ENCODE data around the gene PSAPL1.

The PSAPL1 gene, protein sequence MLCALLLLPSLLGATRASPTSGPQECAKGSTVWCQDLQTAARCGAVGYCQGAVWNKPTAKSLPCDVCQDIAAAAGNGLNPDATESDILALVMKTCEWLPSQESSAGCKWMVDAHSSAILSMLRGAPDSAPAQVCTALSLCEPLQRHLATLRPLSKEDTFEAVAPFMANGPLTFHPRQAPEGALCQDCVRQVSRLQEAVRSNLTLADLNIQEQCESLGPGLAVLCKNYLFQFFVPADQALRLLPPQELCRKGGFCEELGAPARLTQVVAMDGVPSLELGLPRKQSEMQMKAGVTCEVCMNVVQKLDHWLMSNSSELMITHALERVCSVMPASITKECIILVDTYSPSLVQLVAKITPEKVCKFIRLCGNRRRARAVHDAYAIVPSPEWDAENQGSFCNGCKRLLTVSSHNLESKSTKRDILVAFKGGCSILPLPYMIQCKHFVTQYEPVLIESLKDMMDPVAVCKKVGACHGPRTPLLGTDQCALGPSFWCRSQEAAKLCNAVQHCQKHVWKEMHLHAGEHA

GRCh38 chr4:7434766-7435150 lies at the start of gene PSAPL1:
Gene PSAPL1 (minus strand): TSS chr4:7434930. CDS start chr4:7434879, 51 bp downstream.
- DNase-seq = no peak

- no peak for DNase-seq
These were observed 46.5 kb upstream of the PSAPL1 start for GRCh38 chr4:7481227-7481626.

DNA sequence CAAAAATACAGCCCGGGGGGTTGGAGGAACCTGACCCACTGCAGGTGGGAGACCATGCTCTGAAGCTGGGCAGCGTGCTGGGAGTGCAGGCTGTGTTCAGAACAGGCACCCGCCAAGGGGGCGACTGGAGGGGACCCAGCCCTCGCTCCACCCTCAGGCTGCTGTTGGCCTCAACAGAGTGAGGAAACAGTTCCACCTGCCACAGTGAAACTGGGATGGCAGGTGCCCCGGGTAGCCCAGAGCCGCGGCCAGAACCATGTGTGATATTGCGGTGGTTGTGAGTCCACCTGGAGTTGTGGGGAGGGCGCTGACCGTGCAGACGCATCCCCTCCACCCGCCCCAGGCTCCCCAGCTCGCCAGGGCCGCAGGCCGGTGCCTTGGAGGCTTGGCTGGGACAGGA lies 45.7 kb upstream of the PSAPL1 start:
- DNase-seq = no peak

DNA sequence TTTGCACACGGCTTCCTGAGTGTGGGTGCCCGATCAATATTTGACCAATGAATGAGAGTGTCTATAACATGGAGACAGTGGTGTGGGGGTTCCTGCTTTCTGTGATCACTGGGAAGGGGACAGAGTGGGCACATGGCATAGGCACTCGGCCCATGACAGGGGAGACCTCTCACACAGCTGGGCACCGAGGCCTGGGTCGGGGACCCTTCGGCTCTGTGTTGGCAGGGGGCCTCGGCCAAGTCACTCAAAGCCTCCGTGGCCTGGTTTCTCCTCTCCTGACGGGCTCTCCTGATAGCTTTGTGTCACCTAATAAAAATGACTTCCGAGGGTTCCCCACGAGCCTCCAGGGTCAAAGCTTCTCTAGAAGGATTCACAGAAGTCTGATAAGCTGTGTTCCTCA lies 43.9 kb upstream of the PSAPL1 start:
- no peak for DNase-seq

GRCh38 chr4:7477695-7478094 lies 43.0 kb upstream of the PSAPL1 start:
- DNase-seq = no peak

DNA sequence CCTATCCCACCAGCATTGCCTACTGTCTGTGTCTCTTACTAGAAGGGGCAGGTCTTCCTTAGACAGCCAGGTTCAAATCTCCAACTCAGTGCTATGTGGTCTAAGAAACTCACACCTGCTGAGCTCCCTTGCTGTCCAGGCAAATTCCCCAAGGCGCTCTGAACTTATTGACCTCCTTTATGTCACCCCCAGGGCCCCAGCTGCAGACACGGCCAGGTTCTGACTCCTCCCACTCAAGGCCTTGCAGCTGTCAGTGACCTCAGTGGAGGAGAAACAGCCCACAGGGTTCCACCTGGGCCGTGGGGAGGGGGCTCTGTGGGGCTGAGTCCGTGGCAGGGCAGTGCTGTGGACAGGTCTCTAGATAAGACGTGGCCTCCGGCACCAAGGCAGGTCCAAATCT lies 42.1 kb upstream of the PSAPL1 start:
- no peak for DNase-seq

DNA sequence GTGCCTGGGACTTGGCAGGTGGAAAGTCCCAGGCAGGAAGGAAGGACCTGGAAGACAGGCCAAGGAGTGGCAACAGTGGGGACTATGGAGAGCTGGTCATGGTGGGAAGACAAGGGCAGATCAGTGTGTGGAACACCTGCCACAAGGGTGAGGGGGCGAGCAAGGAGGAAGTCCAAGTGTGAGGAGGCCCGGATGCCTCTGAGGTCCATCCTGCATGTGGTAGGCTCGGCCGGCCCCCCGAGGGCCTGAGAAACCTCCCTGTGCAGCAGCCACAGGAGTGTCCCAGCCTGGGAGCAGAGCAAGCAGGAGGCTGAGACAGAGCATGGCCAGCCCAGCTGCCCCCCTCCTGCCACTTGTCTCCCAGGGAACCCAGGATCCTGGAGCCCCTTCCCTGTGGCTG lies 40.5 kb upstream of the PSAPL1 start:
- no peak for DNase-seq

DNA sequence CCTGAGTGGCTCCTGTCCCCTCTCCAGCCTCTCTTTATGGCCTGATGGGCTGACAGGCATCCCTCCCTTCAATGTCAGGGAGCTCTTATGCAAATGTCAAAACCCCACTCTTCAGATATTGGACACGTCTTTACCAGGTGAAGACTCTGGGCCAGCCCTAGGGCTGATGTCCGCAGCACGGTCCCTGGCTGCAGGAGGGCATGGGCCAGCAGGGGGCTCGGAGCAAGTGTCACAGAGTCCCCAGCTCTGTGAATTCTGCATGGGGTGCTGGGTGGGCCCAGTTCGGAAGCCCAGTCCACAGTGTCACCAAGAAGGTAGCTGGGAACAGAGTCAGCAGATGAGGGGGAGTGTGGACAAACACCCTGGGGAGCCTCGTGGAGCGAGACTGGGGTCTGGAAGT lies 39.6 kb upstream of the PSAPL1 start:
- DNase-seq = no peak

- no peak for DNase-seq
These were observed 38.4 kb upstream of the PSAPL1 start for GRCh38 chr4:7473081-7473480.

- no peak for DNase-seq
These were observed 37.8 kb upstream of the PSAPL1 start for GRCh38 chr4:7472442-7473013.

GRCh38 chr4:7470522-7471128 lies 35.9 kb upstream of the PSAPL1 start:
- DNase-seq = no peak

DNA sequence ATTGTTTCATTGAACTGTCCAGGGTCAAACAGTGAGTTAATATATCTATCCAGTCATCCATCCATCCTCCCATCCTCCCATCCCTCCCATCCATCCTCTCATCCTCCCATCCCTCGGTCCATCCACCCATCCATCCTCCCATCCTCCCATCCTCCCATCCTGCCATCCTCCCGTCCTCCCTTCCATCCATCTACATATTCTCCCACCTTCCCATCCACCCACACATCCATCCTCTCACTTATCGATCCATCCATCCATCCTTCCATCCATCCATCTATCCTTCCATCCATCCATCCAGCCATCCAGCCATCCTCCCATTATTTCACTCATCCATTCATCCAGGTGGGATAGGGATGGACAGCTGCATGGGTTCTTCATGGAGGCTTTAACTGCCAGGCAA lies 35.4 kb upstream of the PSAPL1 start:
- DNase-seq = no peak

DNA sequence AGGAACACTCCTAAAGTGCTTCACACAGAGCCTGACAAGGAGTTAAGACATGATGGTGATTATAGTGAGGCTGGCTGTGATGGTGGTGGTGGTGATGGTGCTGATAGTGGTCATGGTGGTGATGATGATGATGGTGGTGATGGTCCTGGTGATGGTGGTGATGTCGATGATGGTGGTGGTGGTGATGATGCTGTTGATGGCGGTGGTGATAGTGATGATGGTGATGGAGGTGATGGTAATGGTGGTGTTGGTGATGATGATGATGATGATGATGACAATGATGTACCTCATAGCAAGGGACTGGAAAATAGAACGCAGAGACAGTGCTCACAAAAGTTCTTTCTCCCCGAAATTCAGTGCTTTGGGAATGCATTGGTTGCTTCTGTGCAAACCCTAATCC lies 34.3 kb upstream of the PSAPL1 start:
- DNase-seq = no peak

DNA sequence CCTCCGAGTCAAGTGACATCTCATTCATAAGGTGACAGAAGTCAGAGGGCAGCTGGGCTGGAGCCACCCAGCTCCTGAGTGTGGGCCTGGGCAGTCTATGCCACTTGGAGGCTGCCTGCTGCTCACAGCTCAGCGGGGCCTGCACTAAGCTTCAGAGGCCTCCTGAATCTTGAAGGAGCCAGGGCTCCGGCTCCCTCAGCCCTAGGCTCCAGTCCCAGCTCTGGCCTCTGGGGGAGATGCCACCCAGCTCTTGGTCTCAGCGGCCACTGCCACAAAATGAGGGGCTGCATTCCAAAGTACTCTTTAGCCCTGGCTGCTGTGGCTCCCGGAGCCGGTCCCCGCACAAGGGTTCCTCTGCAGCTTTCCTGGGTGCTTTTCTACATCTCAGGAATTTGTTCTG lies 32.7 kb upstream of the PSAPL1 start:
- DNase-seq = no peak

DNA sequence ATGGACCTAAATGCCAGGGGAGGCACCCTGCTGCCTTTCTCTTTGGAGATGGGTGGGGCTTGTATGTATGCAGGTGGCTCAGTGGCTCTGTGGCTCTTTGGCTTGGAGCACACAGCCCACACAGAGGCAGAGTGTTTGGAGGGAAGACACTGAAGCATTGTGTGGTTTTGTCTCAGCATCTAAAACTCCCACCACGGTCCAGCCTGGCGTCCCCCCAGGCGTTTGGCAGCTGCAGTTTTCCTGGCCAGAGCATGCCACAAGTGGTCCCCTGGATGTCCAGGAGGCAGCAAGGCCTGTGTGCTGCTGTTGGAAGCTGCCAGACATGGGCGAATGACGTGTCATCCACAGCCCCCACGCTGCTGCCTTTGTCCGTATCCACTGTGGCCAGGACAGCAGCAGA lies 32.2 kb upstream of the PSAPL1 start:
- DNase-seq = no peak

- no peak for DNase-seq
These were observed 31.5 kb upstream of the PSAPL1 start for GRCh38 chr4:7466215-7466614.

- DNase-seq = no peak
These were observed 30.3 kb upstream of the PSAPL1 start for GRCh38 chr4:7465017-7465416.

DNA sequence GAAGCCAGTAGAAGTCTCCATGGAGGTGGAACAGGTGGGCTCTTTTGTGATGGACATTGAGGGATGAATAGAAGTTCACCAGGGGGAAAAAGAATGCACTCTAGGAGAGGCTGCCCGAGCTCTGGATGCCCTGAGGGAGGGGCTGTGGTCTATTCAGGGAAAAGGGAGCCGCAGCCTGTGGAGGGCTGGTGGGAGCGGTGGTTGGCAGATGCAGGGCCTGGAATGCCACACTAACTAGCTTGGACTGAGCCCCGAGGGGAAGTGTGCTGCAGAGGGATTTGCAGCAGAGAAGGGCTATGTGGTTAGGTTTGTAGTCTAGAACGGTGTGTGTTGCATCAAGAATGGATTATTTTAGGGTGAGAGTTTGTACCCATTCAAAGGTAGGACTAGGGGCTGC lies 29.5 kb upstream of the PSAPL1 start:
- no peak for DNase-seq

DNA sequence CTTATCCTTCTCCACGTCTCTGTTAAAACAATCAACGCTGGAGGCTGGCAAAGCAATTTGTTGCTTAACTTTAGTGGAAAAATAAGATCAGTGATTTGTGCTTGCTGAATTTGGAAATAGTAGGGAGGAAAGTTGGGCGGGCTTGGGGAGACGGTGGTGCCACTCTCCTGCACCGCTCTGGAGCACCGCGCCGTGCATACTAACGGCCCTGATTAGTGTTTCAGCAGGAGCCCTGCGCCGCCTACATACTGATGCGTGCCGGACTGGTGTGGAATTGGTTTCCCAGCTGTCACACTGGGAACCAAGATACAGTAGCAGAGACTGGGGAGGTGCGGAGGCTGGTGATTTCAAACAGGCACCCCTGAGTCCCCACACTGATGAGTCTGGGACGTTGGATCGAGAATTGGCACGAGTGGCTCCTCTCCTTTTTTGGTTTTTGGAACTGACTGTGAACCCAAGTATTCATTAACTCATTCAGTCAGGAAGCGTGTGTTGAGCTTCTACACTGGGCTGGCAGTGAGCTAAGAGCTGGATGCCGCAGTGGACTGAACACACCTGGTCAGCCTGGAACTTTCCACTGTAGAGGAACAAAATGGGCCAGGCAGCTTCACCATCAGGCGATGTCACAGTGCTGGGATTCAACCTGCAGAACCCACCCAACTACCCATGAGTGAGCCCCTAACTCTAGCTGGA lies 29.0 kb upstream of the PSAPL1 start:
- DNase-seq = no peak

- DNase-seq = no peak
These were observed 27.8 kb upstream of the PSAPL1 start for GRCh38 chr4:7462509-7462971.

- no peak for DNase-seq
These were observed 26.5 kb upstream of the PSAPL1 start for GRCh38 chr4:7461230-7461629.

- DNase-seq = no peak
These were observed 25.8 kb upstream of the PSAPL1 start for GRCh38 chr4:7460566-7460965.

- DNase-seq = no peak
These were observed 24.7 kb upstream of the PSAPL1 start for GRCh38 chr4:7459471-7459870.

GRCh38 chr4:7458477-7458876 lies 23.7 kb upstream of the PSAPL1 start:
- DNase-seq = no peak

Data from NCI-H1436 treated with DMSO at 0.1 percent for 48 hours (cell line).